K562 (cell line): ENCODE measurements around the gene BIVM. TPM values are rescaled to one million over a fixed set of nuclear protein-coding genes. Genes with fewer than 3 reads are reported as not detected.

Experiments
- ATAC-seq: fragments of 200-7000 bp; cut with Tn5 transposase; 3 replicates; pipeline ENCODE4 v1.9.1; 2020; ENCODE audit warnings: moderate library complexity
- BruUV-seq: library from RNA; stranded (reverse); fragments of 400-500 nt; replicated peaks from 2 replicates; lab custom pipeline; 2021; lab: Mats Ljungman, UMichigan
- CTCF ChIA-PET: fragments of 300-600 bp; formaldehyde crosslinking; extraction: SDS; loops from one replicate; lab custom pipeline; 2021; ENCODE audit warnings: low intra/inter-chr PET ratio; lab: Yijun Ruan, JAX
- POLR2A ChIA-PET: fragments of 300-600, 350-650 bp; sonication (Branson Sonifier 250); formaldehyde crosslinking; extraction: SDS; loops from one replicate; lab custom pipeline; 2021; ENCODE audit warnings: antibody characterized with exemption, inconsistent platforms; lab: Yijun Ruan, JAX
- DNase-seq, 4 experiments: peaks; one replicate each; pipeline versions ENCODE4 v3.0.0 to v3.0.0-alpha.2; 2011 to 2018; ENCODE audit warnings: low spot score in 3 of 4, mixed read lengths in 3 of 4; ENCODE audit errors: extremely low read depth in 1 of 4
- FAIRE-seq: peaks from 2 replicates; lab custom pipeline; 2011; peaks lifted over from hg19 to GRCh38; lab: Jason Lieb, UNC
- H2AFZ ChIP-seq: 2 replicates; pipeline ENCODE4 v1.6.0; 2011; ENCODE audit warnings: low read depth, low read length, control low read depth, inconsistent platforms
- H3K27ac ChIP-seq: fragments of 200-600 bp; 3 replicates; pipeline ENCODE4 v1.8.0; 2011; ENCODE audit warnings: low read depth, mild to moderate bottlenecking, control low read depth, inconsistent platforms, low read length, moderate library complexity, mixed read lengths; ENCODE audit errors: extremely low read depth
- H3K27me3 ChIP-seq, 2 experiments: fragments of 300-600 bp in 1 of 2; 2 replicates in 1 of 2; 3 replicates in 1 of 2; pipeline versions ENCODE4 v1.6.0 to v1.8.0; 2011; ENCODE audit warnings: inconsistent platforms in 2 of 2, low read length in 2 of 2, mild to moderate bottlenecking in 1 of 2, mixed read lengths in 1 of 2, moderate library complexity in 1 of 2; ENCODE audit not compliant: control insufficient read depth in 2 of 2, insufficient read depth in 2 of 2
- H3K36me3 ChIP-seq: fragments of 300-600 bp; 3 replicates; pipeline ENCODE4 v1.8.0; 2011; ENCODE audit warnings: mild to moderate bottlenecking, low read length, inconsistent platforms; ENCODE audit not compliant: control insufficient read depth, insufficient read depth
- H3K4me1 ChIP-seq, 2 experiments: fragments of 200-600 bp in 1 of 2; replicated peaks in 1 of 2; 2 replicates in 1 of 2; 3 replicates in 1 of 2; pipeline versions ENCODE4 v1.5.1 to v1.8.0; 2011; ENCODE audit warnings: inconsistent platforms in 2 of 2, low read length in 2 of 2, mild to moderate bottlenecking in 1 of 2, mixed read lengths in 1 of 2, moderate library complexity in 1 of 2; ENCODE audit not compliant: control insufficient read depth in 2 of 2, insufficient read depth in 2 of 2
- H3K4me2 ChIP-seq: 2 replicates; pipeline ENCODE4 v1.6.1; 2011; ENCODE audit warnings: low read length, control low read depth, inconsistent platforms, mixed read lengths; ENCODE audit not compliant: insufficient read depth
- H3K4me3 ChIP-seq: fragments of 200-600 bp; sonication (generic), shearing (Covaris generic); 2 replicates; pipeline ENCODE4 v1.5.1; 2016; ENCODE audit warnings: control low read depth, inconsistent platforms
- H3K79me2 ChIP-seq: fragments of 200-600 bp; 3 replicates; pipeline ENCODE4 v1.8.0; 2011; ENCODE audit warnings: low read length, inconsistent platforms; ENCODE audit not compliant: control insufficient read depth, insufficient read depth
- H3K9ac ChIP-seq, 2 experiments: 2 replicates each; pipeline versions ENCODE4 v1.6.0 to v1.6.1; 2011; ENCODE audit warnings: low read depth in 2 of 2, low read length in 2 of 2, control low read depth in 1 of 2, inconsistent platforms in 1 of 2, mild to moderate bottlenecking in 1 of 2, mixed read lengths in 1 of 2; ENCODE audit not compliant: insufficient read depth in 1 of 2
- H3K9me1 ChIP-seq: one replicate; pipeline ENCODE4 v1.6.0; 2011; ENCODE audit warnings: inconsistent platforms, mild to moderate bottlenecking, low read length, moderate library complexity; ENCODE audit not compliant: control insufficient read depth, insufficient read depth
- H3K9me3 ChIP-seq: replicated peaks from 2 replicates; pipeline ENCODE4 v1.5.1; 2011; ENCODE audit warnings: low read depth, low read length, inconsistent platforms; ENCODE audit not compliant: control insufficient read depth, insufficient read depth
- H4K20me1 ChIP-seq: replicated peaks from 2 replicates; pipeline ENCODE4 v1.6.1; 2011; ENCODE audit warnings: low read length, inconsistent platforms, mixed read lengths; ENCODE audit not compliant: control insufficient read depth, insufficient read depth
- CCNT2 ChIP-seq: IDR thresholded peaks from 2 replicates; pipeline ENCODE4 v1.6.1; 2011; ENCODE audit warnings: borderline replicate concordance, low read depth, mild to moderate bottlenecking, moderate library complexity, mixed read lengths, low read length; ENCODE audit not compliant: insufficient read length; ENCODE audit errors: extremely low read depth
- WGBS: fragments of 100-300 bp; shearing (Covaris generic); methylation state at CpG from one replicate; pipeline ENCODE4 v1.1.6; 2016; ENCODE audit warnings: low coverage, mixed read lengths; ENCODE audit not compliant: insufficient coverage; ENCODE audit errors: missing lambda C conversion rate; 5-methylcytosine and 5-hydroxymethylcytosine counted together
- in situ Hi-C: fragments of 300-500 bp; cut with MboI; formaldehyde crosslinking; loops from 4 replicates; pipeline ENCODE4 v1.15.0; 2018; ENCODE audit warnings: inconsistent platforms, mixed read lengths
- intact Hi-C: fragments of 100-400 bp; cut with micrococcal nuclease; formaldehyde crosslinking; loops from 2 replicates; pipeline ENCODE4 v1.14.2; 2022
- polyA plus RNA-seq, 8 experiments: library from polyadenylated mRNA; depleted of rRNA in 4 of 8; stranded (reverse) in 5 of 8; unstranded in 3 of 8; fragments of >200 nt; fragmentation: Nextera tagmentation in 2 of 8; fragmentation: Illumina TruSeq in 1 of 8; extraction: Ambion mirVana in 2 of 8; extraction: Trizol in 1 of 8; gene quantifications; 2 replicates each; pipeline versions ENCODE4 v1.2.1 to v1.2.3, GENCODE V29; 2011 to 2014; ENCODE audit warnings: inconsistent platforms in 1 of 8, missing spikeins in 1 of 8
- total RNA-seq, 7 experiments: library from RNA; depleted of rRNA in 6 of 7; stranded (reverse); fragments of >200 nt in 6 of 7; fragmentation: Illumina TruSeq in 2 of 7; extraction: Trizol in 2 of 7; gene quantifications; 2 replicates each; pipeline versions ENCODE4 v1.2.1 to v1.2.3, GENCODE V29; 2011 to 2021; ENCODE audit warnings: low replicate concordance in 1 of 7
- TF ChIP-seq, protein P1 (sequence below): fragments of 250-450 bp; sonication (Bioruptor Pico); IDR thresholded peaks from 2 replicates; pipeline ENCODE4 v1.5.0; 2020; ENCODE audit warnings: mild to moderate bottlenecking, borderline replicate concordance
- TF ChIP-seq, protein P2 (sequence below), 2 experiments: fragments of 450-650 bp; formaldehyde crosslinking in 1 of 2; IDR thresholded peaks; 2 replicates each; pipeline versions ENCODE4 v1.4.0 to v1.6.1; 2014 to 2020; ENCODE audit warnings: mild to moderate bottlenecking in 2 of 2, borderline replicate concordance in 1 of 2, low read depth in 1 of 2

The BIVM gene
- total and polyA plus RNA-seq, 9 of the 15 experiments (the other 6 are each of a cell fraction or from before 2014, with no cell fraction given), result 3.6 to 23.1 (median 16.8) TPM

DNA sequence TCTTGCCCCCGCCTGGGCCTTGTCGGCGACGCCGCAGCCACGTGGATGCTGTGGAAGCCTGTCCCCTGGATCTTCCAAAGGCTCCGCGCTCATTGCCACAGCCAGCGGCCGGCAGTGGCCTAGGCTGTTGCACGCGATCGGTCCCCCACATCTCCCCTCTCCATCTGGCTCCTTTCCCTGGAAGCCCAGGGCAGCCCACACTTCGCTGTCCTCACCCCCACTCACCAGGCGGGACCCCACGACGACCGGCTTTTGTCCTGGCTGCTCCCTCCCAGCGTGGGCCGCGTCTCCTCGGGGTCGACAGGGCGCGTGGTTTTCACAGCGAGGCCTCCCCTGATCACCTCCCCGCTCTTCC lies 24.7 kb upstream of the BIVM start (continued):
- peak; percentile 4 for TF ChIP-seq CCNT2

DNA sequence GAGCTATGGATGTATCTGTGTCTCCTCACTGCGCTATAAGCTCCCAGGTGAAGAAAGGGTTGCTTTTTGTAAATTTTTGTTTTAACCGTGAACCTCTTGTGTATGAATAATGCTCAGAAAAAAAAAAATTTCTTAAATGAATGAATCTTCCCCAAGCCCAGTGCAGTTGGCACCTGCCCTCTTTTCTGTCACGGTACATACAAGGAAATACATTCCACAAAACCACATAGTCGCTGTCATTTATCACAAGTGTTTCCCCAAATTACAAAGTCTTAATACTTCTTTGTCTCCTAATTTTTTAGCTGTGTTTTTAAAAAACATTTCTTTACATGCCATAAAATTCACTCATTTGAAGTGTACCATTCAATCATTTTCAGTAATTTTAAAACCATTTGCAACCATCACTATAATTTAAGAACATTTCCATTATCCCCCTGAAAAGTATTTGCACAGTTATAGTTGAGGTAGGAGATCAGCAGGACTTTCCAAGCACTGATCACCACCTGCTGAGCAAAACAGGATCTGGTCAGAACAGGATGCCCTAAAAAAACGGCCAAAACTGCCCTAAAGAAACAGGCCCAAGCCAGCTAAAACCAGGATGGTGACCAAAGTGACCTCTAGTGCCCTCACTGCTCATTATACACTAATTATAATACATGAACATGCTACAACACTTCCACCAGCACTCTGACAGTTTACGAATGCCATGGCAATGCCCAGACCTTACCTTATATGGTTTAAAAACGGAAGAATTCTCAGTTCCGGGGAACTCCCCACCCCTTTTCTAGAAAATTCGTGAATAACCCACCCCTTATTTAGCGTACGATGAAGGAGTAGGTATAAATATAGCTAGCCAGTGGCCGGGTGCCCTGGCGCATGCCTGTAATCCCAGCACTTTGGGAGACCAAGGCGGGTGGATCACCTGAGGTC lies 24.1 kb upstream of the BIVM start:
- no TSS peak for BruUV-seq
- H3K79me2 ChIP-seq, result peaks cover 24% of the 10 kb centered on the region
- H3K4me2 ChIP-seq, result no peak overlapping the region
- ATAC-seq (no peak), DNase-seq (no peak), FAIRE-seq (no peak)
- peaks cover 21 to 26% of the 10 kb centered on the region in 2 experiments; a peak in 4 of 5 replicates for H3K4me1 ChIP-seq
- H3K4me3 ChIP-seq, result no peak overlapping the region
- H3K36me3 ChIP-seq, result peaks cover 12% of the 10 kb centered on the region; the same call in 1 of the 3 replicates
- CTCF ChIA-PET, result no interaction called here
- in situ Hi-C loops, result no loop called here
- no peaks in the 10 kb centered on the region for H4K20me1 ChIP-seq
- POLR2A ChIA-PET, result interaction anchor here (1.2 to 1.4 kb wide), 2 partner anchors 17 to 93 kb away, joined by 3 to 5 read pairs; no protein-coding TSS in a partner anchor
- no peaks in the 10 kb centered on the region for H3K9me1 ChIP-seq
- no peak overlapping the region for H3K9ac ChIP-seq
- no peaks in the 10 kb centered on the region for H3K9me3 ChIP-seq
- peak overlapping the region; percentile 94 for H2AFZ ChIP-seq
- intact Hi-C loops, result loop anchor here (10.0 kb wide), 1 partner anchor 110 kb away; no protein-coding TSS in a partner anchor
- TF ChIP-seq, protein P1, sequence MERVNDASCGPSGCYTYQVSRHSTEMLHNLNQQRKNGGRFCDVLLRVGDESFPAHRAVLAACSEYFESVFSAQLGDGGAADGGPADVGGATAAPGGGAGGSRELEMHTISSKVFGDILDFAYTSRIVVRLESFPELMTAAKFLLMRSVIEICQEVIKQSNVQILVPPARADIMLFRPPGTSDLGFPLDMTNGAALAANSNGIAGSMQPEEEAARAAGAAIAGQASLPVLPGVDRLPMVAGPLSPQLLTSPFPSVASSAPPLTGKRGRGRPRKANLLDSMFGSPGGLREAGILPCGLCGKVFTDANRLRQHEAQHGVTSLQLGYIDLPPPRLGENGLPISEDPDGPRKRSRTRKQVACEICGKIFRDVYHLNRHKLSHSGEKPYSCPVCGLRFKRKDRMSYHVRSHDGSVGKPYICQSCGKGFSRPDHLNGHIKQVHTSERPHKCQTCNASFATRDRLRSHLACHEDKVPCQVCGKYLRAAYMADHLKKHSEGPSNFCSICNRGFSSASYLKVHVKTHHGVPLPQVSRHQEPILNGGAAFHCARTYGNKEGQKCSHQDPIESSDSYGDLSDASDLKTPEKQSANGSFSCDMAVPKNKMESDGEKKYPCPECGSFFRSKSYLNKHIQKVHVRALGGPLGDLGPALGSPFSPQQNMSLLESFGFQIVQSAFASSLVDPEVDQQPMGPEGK (CRISPR knock-in tag), result no peak
- TF ChIP-seq, protein P2, sequence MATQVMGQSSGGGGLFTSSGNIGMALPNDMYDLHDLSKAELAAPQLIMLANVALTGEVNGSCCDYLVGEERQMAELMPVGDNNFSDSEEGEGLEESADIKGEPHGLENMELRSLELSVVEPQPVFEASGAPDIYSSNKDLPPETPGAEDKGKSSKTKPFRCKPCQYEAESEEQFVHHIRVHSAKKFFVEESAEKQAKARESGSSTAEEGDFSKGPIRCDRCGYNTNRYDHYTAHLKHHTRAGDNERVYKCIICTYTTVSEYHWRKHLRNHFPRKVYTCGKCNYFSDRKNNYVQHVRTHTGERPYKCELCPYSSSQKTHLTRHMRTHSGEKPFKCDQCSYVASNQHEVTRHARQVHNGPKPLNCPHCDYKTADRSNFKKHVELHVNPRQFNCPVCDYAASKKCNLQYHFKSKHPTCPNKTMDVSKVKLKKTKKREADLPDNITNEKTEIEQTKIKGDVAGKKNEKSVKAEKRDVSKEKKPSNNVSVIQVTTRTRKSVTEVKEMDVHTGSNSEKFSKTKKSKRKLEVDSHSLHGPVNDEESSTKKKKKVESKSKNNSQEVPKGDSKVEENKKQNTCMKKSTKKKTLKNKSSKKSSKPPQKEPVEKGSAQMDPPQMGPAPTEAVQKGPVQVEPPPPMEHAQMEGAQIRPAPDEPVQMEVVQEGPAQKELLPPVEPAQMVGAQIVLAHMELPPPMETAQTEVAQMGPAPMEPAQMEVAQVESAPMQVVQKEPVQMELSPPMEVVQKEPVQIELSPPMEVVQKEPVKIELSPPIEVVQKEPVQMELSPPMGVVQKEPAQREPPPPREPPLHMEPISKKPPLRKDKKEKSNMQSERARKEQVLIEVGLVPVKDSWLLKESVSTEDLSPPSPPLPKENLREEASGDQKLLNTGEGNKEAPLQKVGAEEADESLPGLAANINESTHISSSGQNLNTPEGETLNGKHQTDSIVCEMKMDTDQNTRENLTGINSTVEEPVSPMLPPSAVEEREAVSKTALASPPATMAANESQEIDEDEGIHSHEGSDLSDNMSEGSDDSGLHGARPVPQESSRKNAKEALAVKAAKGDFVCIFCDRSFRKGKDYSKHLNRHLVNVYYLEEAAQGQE (IDR thresholded peaks at IDR 0.05; ENCODE audit: borderline replicate concordance), result peak; percentile 75
- TF ChIP-seq, protein P2 (CRISPR knock-in tag; IDR thresholded peaks at IDR 0.05; ENCODE audit: low read depth), result no peak
- H3K27ac ChIP-seq, result no peak overlapping the region
- H3K27me3 ChIP-seq, result no peaks in the 10 kb centered on the region
- WGBS, result 85% methylated on average over 12 of the region's 14 CpGs
